ENCODE measurements around the gene SEC23B.

- TF ChIP-seq CTCF (conservative IDR thresholded peaks at IDR 0.05; ENCODE audit: low read depth, low read length) (no peak), NFE2L2 (IDR thresholded peaks at IDR 0.05; ENCODE audit: low read depth, low read length) (no peak), RAD21 (IDR thresholded peaks at IDR 0.05; ENCODE audit: low read length) (no peak), RFX5 (IDR thresholded peaks at IDR 0.05; ENCODE audit: low read depth, low read length) (no peak), POLR2A (IDR thresholded peaks at IDR 0.05; ENCODE audit: low read depth, low read length) (no peak), ELK1 (IDR thresholded peaks at IDR 0.05; ENCODE audit: borderline replicate concordance, low read depth, low read length) (no peak), USF2 (IDR thresholded peaks at IDR 0.05; ENCODE audit: low read depth, low read length) (no peak), MAFK (IDR thresholded peaks at IDR 0.05; ENCODE audit: low read depth, low read length) (no peak), CEBPB (IDR thresholded peaks at IDR 0.05; ENCODE audit: low read depth, low read length) (no peak), RCOR1 (IDR thresholded peaks at IDR 0.05; ENCODE audit: insufficient replicate concordance, low read length) (no peak), SMC3 (IDR thresholded peaks at IDR 0.05; ENCODE audit: low read depth, low read length) (no peak), MAZ (IDR thresholded peaks at IDR 0.05; ENCODE audit: borderline replicate concordance, low read depth, low read length) (no peak), BHLHE40 (IDR thresholded peaks at IDR 0.05; ENCODE audit: low read depth, low read length) (no peak), MXI1 (IDR thresholded peaks at IDR 0.05; ENCODE audit: borderline replicate concordance, low read depth, low read length) (no peak)
Measured at GRCh38 chr20:18567739-18568091, 60.0 kb downstream of the SEC23B start.

Data from IMR-90 (cell line).